SK-N-SH (cell line): ENCODE data around the gene MRPS15. TPM values are rescaled to one million over a fixed set of nuclear protein-coding genes. Genes with fewer than 3 reads are reported as not detected.

Experiments
- CTCF ChIA-PET: fragments of 300-600, 350-600 bp; formaldehyde crosslinking; extraction: SDS; loops from one replicate; lab custom pipeline; 2021; lab: Yijun Ruan, JAX
- POLR2A ChIA-PET: fragments of 350-600 bp; sonication (Branson Sonifier 250); formaldehyde crosslinking; extraction: SDS; loops from one replicate; lab custom pipeline; 2020; ENCODE audit warnings: antibody characterized with exemption, inconsistent platforms; lab: Yijun Ruan, JAX
- DNase-seq: peaks from one replicate; pipeline ENCODE4 v3.0.0; 2012
- H2AFZ ChIP-seq: fragments of 200-600 bp; sonication (generic); 2 replicates; pipeline ENCODE4 v1.8.1; 2016; ENCODE audit warnings: antibody characterized with exemption, mild to moderate bottlenecking, low read depth
- H3F3A ChIP-seq: fragments of 200-600 bp; sonication (generic); replicated peaks from 2 replicates; pipeline ENCODE3; 2016; ENCODE audit warnings: antibody characterized with exemption, mild to moderate bottlenecking; ENCODE audit not compliant: insufficient read depth
- H3K27ac ChIP-seq, 2 experiments: fragments of 200-500 bp in 1 of 2; fragments of 200-600 bp in 1 of 2; sonication (Bioruptor generic) in 1 of 2; sonication (generic), shearing (Covaris generic) in 1 of 2; 2 replicates each; pipeline versions ENCODE4 v1.5.1 to v1.6.1; 2014 to 2016; ENCODE audit warnings: low read depth in 2 of 2, inconsistent platforms in 1 of 2, low read length in 1 of 2, mild to moderate bottlenecking in 1 of 2, mixed read lengths in 1 of 2
- H3K27me3 ChIP-seq: fragments of 200-600 bp; sonication (generic), shearing (Covaris generic); 2 replicates; pipeline ENCODE4 v1.6.1; 2016; ENCODE audit warnings: mixed run types; ENCODE audit not compliant: insufficient read depth
- H3K36me3 ChIP-seq, 2 experiments: fragments of 200-500 bp in 1 of 2; fragments of 200-600 bp in 1 of 2; sonication (Bioruptor generic) in 1 of 2; sonication (generic) in 1 of 2; replicated peaks in 1 of 2; 2 replicates each; pipeline versions ENCODE3 to v1.5.1; 2014 to 2016; ENCODE audit warnings: low read length in 1 of 2, mild to moderate bottlenecking in 1 of 2; ENCODE audit not compliant: insufficient read depth in 2 of 2, control insufficient read depth in 1 of 2
- H3K4me1 ChIP-seq, 2 experiments: fragments of 200-500 bp in 1 of 2; fragments of 200-600 bp in 1 of 2; sonication (Bioruptor generic) in 1 of 2; sonication (generic), shearing (Covaris generic) in 1 of 2; 2 replicates each; pipeline versions ENCODE4 v1.5.1 to v1.6.1; 2014 to 2016; ENCODE audit warnings: low read depth in 1 of 2, low read length in 1 of 2, mixed run types in 1 of 2; ENCODE audit not compliant: insufficient read depth in 2 of 2, control insufficient read depth in 1 of 2
- H3K4me2 ChIP-seq: fragments of 200-600 bp; sonication (generic), shearing (Covaris generic); 2 replicates; pipeline ENCODE4 v1.6.1; 2017; ENCODE audit warnings: mixed run types
- H3K4me3 ChIP-seq, 2 experiments: fragments of 200-500 bp in 1 of 2; fragments of 200-600 bp in 1 of 2; sonication (Bioruptor generic) in 1 of 2; sonication (generic), shearing (Covaris generic) in 1 of 2; 2 replicates each; pipeline versions ENCODE4 v1.5.1 to v1.8.1; 2014 to 2016; ENCODE audit warnings: low read depth in 2 of 2, inconsistent platforms in 1 of 2, low read length in 1 of 2, mild to moderate bottlenecking in 1 of 2, mixed read lengths in 1 of 2, moderate library complexity in 1 of 2
- H3K79me2 ChIP-seq: fragments of 200-600 bp; sonication (generic); 2 replicates; pipeline ENCODE4 v1.8.1; 2017; ENCODE audit warnings: mild to moderate bottlenecking; ENCODE audit not compliant: insufficient read depth
- H3K9ac ChIP-seq: fragments of 200-600 bp; sonication (generic); 2 replicates; pipeline ENCODE4 v1.6.1; 2017; ENCODE audit warnings: mixed run types
- H3K9me2 ChIP-seq: fragments of 200-600 bp; sonication (generic); 2 replicates; pipeline ENCODE4 v1.6.1; 2017; ENCODE audit warnings: mixed run types
- H3K9me3 ChIP-seq: fragments of 200-600 bp; sonication (generic); 2 replicates; pipeline ENCODE4 v1.6.1; 2017; ENCODE audit warnings: mixed run types, mild to moderate bottlenecking, moderate library complexity
- H4K20me1 ChIP-seq: fragments of 200-600 bp; sonication (generic); 2 replicates; pipeline ENCODE4 v1.6.1; 2017; ENCODE audit warnings: mild to moderate bottlenecking, mixed run types; ENCODE audit not compliant: insufficient read depth
- CHD2 ChIP-seq: fragments of 150-350 bp; IDR thresholded peaks from 2 replicates; pipeline ENCODE4 v1.6.1; 2018; ENCODE audit warnings: low read length; ENCODE audit not compliant: partially characterized antibody
- EP300 ChIP-seq, 2 experiments: IDR thresholded peaks; 2 replicates each; pipeline versions ENCODE4 v1.4.0 to v1.6.1; 2012; ENCODE audit warnings: borderline replicate concordance in 1 of 2, low read depth in 1 of 2, low read length in 1 of 2
- GATA2 ChIP-seq: sonication (generic); formaldehyde crosslinking; IDR thresholded peaks from 2 replicates; pipeline ENCODE4 v1.5.0; 2020; ENCODE audit warnings: mild to moderate bottlenecking, missing genetic modification reagents
- JUND ChIP-seq: IDR thresholded peaks from 2 replicates; pipeline ENCODE4 v1.4.0; 2012
- MEF2A ChIP-seq: IDR thresholded peaks from 2 replicates; pipeline ENCODE4 v1.4.0; 2012; ENCODE audit warnings: low read depth, borderline replicate concordance
- MXI1 ChIP-seq: IDR thresholded peaks from 2 replicates; pipeline ENCODE4 v1.6.1; 2012; ENCODE audit warnings: mild to moderate bottlenecking, low read depth, low read length, improper control_type of control experiment
- NRF1 ChIP-seq: IDR thresholded peaks from 2 replicates; pipeline ENCODE4 v1.6.1; 2012; ENCODE audit warnings: low read depth, mild to moderate bottlenecking, low read length
- RFX5 ChIP-seq: IDR thresholded peaks from 2 replicates; pipeline ENCODE4 v1.6.1; 2012; ENCODE audit warnings: mild to moderate bottlenecking, improper control_type of control experiment, low read length
- SIN3A ChIP-seq: IDR thresholded peaks from 2 replicates; pipeline ENCODE4 v1.6.1; 2012; ENCODE audit warnings: low read depth, mild to moderate bottlenecking, low read length, moderate library complexity, borderline replicate concordance
- YY1 ChIP-seq: IDR thresholded peaks from 2 replicates; pipeline ENCODE4 v1.4.0; 2012; ENCODE audit warnings: low read depth, mild to moderate bottlenecking
- WGBS: methylation state at CpG from one replicate; pipeline ENCODE4 v1.1.6; 2017; ENCODE audit warnings: low lambda C conversion rate; 5-methylcytosine and 5-hydroxymethylcytosine counted together
- polyA plus RNA-seq, 3 experiments: library from polyadenylated mRNA; depleted of rRNA; stranded (reverse); fragments of >200 nt; gene quantifications; 2 replicates each; pipeline ENCODE4 v1.2.3, GENCODE V29; 2012
- TF ChIP-seq, protein P1 (sequence below): IDR thresholded peaks from 2 replicates; pipeline ENCODE4 v1.4.0; 2012; ENCODE audit warnings: low read depth
- TF ChIP-seq, protein P2 (sequence below): IDR thresholded peaks from 2 replicates; pipeline ENCODE4; 2012
- TF ChIP-seq, protein P3 (sequence below): fragments of 200-600 bp; sonication (generic); IDR thresholded peaks from 2 replicates; pipeline ENCODE4 v1.6.1; 2017; ENCODE audit warnings: antibody characterized with exemption, mild to moderate bottlenecking, moderate library complexity
- TF ChIP-seq, protein P4 (sequence below): IDR thresholded peaks from 2 replicates; pipeline ENCODE4 v1.6.1; 2012; ENCODE audit warnings: mild to moderate bottlenecking, low read depth, low read length, moderate library complexity

MRPS15 gene
- polyA plus RNA-seq, 1 of the 3 experiments (the other 2 are of a cell fraction) = 75.1 TPM

- H3K9me3 ChIP-seq = no peaks in the 10 kb centered on the region
- DNase-seq = no peak
- H3K36me3 ChIP-seq = no peaks in the 10 kb centered on the region
- no peaks in the 10 kb centered on the region for H3K9me2 ChIP-seq
- POLR2A ChIA-PET = no interaction called here
- no peak overlapping the region for H2AFZ ChIP-seq
- TF ChIP-seq MEF2A = no peak
- no peak for TF ChIP-seq YY1
- no peak for TF ChIP-seq CHD2
- no peak for TF ChIP-seq RFX5
- no peak for TF ChIP-seq JUND
- TF ChIP-seq, protein P1, sequence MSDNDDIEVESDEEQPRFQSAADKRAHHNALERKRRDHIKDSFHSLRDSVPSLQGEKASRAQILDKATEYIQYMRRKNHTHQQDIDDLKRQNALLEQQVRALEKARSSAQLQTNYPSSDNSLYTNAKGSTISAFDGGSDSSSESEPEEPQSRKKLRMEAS = no peak
- no peak for TF ChIP-seq SIN3A
- no peak for TF ChIP-seq EP300 (IDR thresholded peaks at IDR 0.05; ENCODE audit: borderline replicate concordance in 1 of 2, low read depth in 1 of 2, low read length in 1 of 2)
- no peak for TF ChIP-seq NRF1
- TF ChIP-seq, protein P2, sequence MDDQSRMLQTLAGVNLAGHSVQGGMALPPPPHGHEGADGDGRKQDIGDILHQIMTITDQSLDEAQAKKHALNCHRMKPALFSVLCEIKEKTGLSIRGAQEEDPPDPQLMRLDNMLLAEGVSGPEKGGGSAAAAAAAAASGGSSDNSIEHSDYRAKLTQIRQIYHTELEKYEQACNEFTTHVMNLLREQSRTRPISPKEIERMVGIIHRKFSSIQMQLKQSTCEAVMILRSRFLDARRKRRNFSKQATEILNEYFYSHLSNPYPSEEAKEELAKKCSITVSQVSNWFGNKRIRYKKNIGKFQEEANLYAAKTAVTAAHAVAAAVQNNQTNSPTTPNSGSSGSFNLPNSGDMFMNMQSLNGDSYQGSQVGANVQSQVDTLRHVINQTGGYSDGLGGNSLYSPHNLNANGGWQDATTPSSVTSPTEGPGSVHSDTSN = no peak
- TF ChIP-seq GATA2 (CRISPR knock-in tag) = no peak
- no peak for TF ChIP-seq MXI1
- TF ChIP-seq, protein P3, sequence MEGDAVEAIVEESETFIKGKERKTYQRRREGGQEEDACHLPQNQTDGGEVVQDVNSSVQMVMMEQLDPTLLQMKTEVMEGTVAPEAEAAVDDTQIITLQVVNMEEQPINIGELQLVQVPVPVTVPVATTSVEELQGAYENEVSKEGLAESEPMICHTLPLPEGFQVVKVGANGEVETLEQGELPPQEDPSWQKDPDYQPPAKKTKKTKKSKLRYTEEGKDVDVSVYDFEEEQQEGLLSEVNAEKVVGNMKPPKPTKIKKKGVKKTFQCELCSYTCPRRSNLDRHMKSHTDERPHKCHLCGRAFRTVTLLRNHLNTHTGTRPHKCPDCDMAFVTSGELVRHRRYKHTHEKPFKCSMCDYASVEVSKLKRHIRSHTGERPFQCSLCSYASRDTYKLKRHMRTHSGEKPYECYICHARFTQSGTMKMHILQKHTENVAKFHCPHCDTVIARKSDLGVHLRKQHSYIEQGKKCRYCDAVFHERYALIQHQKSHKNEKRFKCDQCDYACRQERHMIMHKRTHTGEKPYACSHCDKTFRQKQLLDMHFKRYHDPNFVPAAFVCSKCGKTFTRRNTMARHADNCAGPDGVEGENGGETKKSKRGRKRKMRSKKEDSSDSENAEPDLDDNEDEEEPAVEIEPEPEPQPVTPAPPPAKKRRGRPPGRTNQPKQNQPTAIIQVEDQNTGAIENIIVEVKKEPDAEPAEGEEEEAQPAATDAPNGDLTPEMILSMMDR = no peak
- TF ChIP-seq, protein P4, sequence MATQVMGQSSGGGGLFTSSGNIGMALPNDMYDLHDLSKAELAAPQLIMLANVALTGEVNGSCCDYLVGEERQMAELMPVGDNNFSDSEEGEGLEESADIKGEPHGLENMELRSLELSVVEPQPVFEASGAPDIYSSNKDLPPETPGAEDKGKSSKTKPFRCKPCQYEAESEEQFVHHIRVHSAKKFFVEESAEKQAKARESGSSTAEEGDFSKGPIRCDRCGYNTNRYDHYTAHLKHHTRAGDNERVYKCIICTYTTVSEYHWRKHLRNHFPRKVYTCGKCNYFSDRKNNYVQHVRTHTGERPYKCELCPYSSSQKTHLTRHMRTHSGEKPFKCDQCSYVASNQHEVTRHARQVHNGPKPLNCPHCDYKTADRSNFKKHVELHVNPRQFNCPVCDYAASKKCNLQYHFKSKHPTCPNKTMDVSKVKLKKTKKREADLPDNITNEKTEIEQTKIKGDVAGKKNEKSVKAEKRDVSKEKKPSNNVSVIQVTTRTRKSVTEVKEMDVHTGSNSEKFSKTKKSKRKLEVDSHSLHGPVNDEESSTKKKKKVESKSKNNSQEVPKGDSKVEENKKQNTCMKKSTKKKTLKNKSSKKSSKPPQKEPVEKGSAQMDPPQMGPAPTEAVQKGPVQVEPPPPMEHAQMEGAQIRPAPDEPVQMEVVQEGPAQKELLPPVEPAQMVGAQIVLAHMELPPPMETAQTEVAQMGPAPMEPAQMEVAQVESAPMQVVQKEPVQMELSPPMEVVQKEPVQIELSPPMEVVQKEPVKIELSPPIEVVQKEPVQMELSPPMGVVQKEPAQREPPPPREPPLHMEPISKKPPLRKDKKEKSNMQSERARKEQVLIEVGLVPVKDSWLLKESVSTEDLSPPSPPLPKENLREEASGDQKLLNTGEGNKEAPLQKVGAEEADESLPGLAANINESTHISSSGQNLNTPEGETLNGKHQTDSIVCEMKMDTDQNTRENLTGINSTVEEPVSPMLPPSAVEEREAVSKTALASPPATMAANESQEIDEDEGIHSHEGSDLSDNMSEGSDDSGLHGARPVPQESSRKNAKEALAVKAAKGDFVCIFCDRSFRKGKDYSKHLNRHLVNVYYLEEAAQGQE = no peak
- no peak overlapping the region for H3K4me3 ChIP-seq
- H3F3A ChIP-seq = no peaks in the 10 kb centered on the region
- H3K27ac ChIP-seq = no peak overlapping the region
- H3K4me2 ChIP-seq = no peak overlapping the region
- H3K27me3 ChIP-seq = no peaks in the 10 kb centered on the region; the same call in 1 of the 2 replicates
- no peaks in the 10 kb centered on the region; a peak in 1 of 4 replicates for H3K4me1 ChIP-seq
- WGBS = 70% methylated on average over 9 of the region's 9 CpGs
- CTCF ChIA-PET = no interaction called here
- H3K79me2 ChIP-seq = no peaks in the 10 kb centered on the region
- no peak overlapping the region for H3K9ac ChIP-seq
- H4K20me1 ChIP-seq = no peaks in the 10 kb centered on the region
Observed at GRCh38 chr1:36493524-36493923, 29.3 kb upstream of the MRPS15 start.
